K562 (cell line): ENCODE measurements around the gene TP53RK. TPM values are rescaled to one million over a fixed set of nuclear protein-coding genes. Genes with fewer than 3 reads are reported as not detected.

ENCODE experiments used
- CHD2 ChIP-seq: IDR thresholded peaks from 2 replicates; pipeline ENCODE4 v1.6.1; 2011; ENCODE audit warnings: low read depth, low read length
- ELF2 ChIP-seq: fragments of 250-450 bp; sonication (Bioruptor Pico); IDR thresholded peaks from 2 replicates; pipeline ENCODE4 v1.5.0; 2021; ENCODE audit warnings: mild to moderate bottlenecking
- HNRNPL ChIP-seq: fragments of 200-400 bp; formaldehyde crosslinking; IDR thresholded peaks from 2 replicates; pipeline ENCODE4 v1.6.1; 2017; ENCODE audit warnings: low read depth, mild to moderate bottlenecking, low read length
- IRF1 ChIP-seq: sonication (generic); formaldehyde crosslinking; IDR thresholded peaks from 2 replicates; pipeline ENCODE4 v1.8.0; 2022; ENCODE audit warnings: missing genetic modification reagents, mild to moderate bottlenecking, borderline replicate concordance
- IRF9 ChIP-seq: fragments of 450-650 bp; IDR thresholded peaks from 2 replicates; pipeline ENCODE4 v1.6.1; 2016; ENCODE audit warnings: missing biosample characterization, missing genetic modification characterization
- KLF6 ChIP-seq: fragments of 250-450 bp; sonication (Bioruptor Pico); IDR thresholded peaks from 2 replicates; pipeline ENCODE4 v1.4.0; 2020; ENCODE audit warnings: mild to moderate bottlenecking, moderate library complexity, borderline replicate concordance
- MIER1 ChIP-seq: fragments of 450-650 bp; IDR thresholded peaks from 2 replicates; pipeline ENCODE4 v1.6.1; 2016; ENCODE audit warnings: antibody characterized with exemption, mild to moderate bottlenecking, low read depth
- NCOA2 ChIP-seq, 2 experiments: fragments of 450-650 bp; IDR thresholded peaks; 2 replicates each; pipeline ENCODE4 v1.6.1; 2018; ENCODE audit warnings: mild to moderate bottlenecking in 2 of 2, moderate library complexity in 1 of 2; ENCODE audit not compliant: partially characterized antibody in 2 of 2
- RUNX1 ChIP-seq: sonication (generic); IDR thresholded peaks from 2 replicates; pipeline ENCODE4 v1.6.1; 2016; ENCODE audit warnings: antibody characterized with exemption, low read depth
- TBL1XR1 ChIP-seq, 2 experiments: IDR thresholded peaks; 2 replicates each; pipeline ENCODE4 v1.6.1; 2012; ENCODE audit warnings: improper control_type of control experiment in 2 of 2, low read length in 2 of 2, mild to moderate bottlenecking in 1 of 2
- TCF7L2 ChIP-seq: fragments of 150-350 bp; IDR thresholded peaks from 2 replicates; pipeline ENCODE4 v1.6.1; 2016; ENCODE audit warnings: low read depth, mild to moderate bottlenecking, low read length, moderate library complexity
- ZNF121 ChIP-seq: sonication (generic); formaldehyde crosslinking; conservative IDR thresholded peaks from 2 replicates; pipeline ENCODE4 v1.8.0; 2022; ENCODE audit warnings: missing genetic modification reagents
- ZNF197 ChIP-seq: fragments of 200-800 bp; sonication (Bioruptor generic); IDR thresholded peaks from 2 replicates; pipeline ENCODE4 v1.6.1; 2016; ENCODE audit warnings: low read depth, missing genetic modification characterization, missing compliant biosample characterization
- ZNF316 ChIP-seq: fragments of 450-650 bp; IDR thresholded peaks from 2 replicates; pipeline ENCODE4 v1.6.1; 2016
- polyA plus RNA-seq, 8 experiments: library from polyadenylated mRNA; depleted of rRNA in 4 of 8; stranded (reverse) in 5 of 8; unstranded in 3 of 8; fragments of >200 nt; fragmentation: Nextera tagmentation in 2 of 8; fragmentation: Illumina TruSeq in 1 of 8; extraction: Ambion mirVana in 2 of 8; extraction: Trizol in 1 of 8; gene quantifications; 2 replicates each; pipeline versions ENCODE4 v1.2.1 to v1.2.3, GENCODE V29; 2011 to 2014; ENCODE audit warnings: inconsistent platforms in 1 of 8, missing spikeins in 1 of 8
- total RNA-seq, 7 experiments: library from RNA; depleted of rRNA in 6 of 7; stranded (reverse); fragments of >200 nt in 6 of 7; fragmentation: Illumina TruSeq in 2 of 7; extraction: Trizol in 2 of 7; gene quantifications; 2 replicates each; pipeline versions ENCODE4 v1.2.1 to v1.2.3, GENCODE V29; 2011 to 2021; ENCODE audit warnings: low replicate concordance in 1 of 7
- TF ChIP-seq, protein P1 (sequence below): sonication (generic); formaldehyde crosslinking; IDR thresholded peaks from 2 replicates; pipeline ENCODE4 v1.8.0; 2022; ENCODE audit warnings: mild to moderate bottlenecking, missing genetic modification reagents, borderline replicate concordance
- TF ChIP-seq, protein P2 (sequence below): fragments of 450-650 bp; IDR thresholded peaks from 2 replicates; pipeline ENCODE4 v1.6.1; 2017; ENCODE audit warnings: antibody characterized with exemption, mild to moderate bottlenecking

Gene TP53RK
- total and polyA plus RNA-seq, 9 of the 15 experiments (the other 6 are each of a cell fraction or from before 2014, with no cell fraction given) = 2.9 to 43.5 (median 17.2) TPM

- TF ChIP-seq IRF9 = no peak
- TF ChIP-seq RUNX1 = no peak
- TF ChIP-seq NCOA2 (IDR thresholded peaks at IDR 0.05; ENCODE audit: partially characterized antibody in 2 of 2) = no peak
- TF ChIP-seq, protein P1, sequence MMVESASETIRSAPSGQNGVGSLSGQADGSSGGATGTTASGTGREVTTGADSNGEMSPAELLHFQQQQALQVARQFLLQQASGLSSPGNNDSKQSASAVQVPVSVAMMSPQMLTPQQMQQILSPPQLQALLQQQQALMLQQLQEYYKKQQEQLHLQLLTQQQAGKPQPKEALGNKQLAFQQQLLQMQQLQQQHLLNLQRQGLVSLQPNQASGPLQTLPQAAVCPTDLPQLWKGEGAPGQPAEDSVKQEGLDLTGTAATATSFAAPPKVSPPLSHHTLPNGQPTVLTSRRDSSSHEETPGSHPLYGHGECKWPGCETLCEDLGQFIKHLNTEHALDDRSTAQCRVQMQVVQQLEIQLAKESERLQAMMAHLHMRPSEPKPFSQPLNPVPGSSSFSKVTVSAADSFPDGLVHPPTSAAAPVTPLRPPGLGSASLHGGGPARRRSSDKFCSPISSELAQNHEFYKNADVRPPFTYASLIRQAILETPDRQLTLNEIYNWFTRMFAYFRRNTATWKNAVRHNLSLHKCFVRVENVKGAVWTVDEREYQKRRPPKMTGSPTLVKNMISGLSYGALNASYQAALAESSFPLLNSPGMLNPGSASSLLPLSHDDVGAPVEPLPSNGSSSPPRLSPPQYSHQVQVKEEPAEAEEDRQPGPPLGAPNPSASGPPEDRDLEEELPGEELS (CRISPR knock-in tag) = no peak
- TF ChIP-seq KLF6 (CRISPR knock-in tag) = peak; percentile 53; the same call in 1 of the 2 replicates
- no peak for TF ChIP-seq TCF7L2
- no peak for TF ChIP-seq ZNF197 (CRISPR knock-in tag)
- peak; percentile 36; the same call in 1 of the 2 replicates for TF ChIP-seq ZNF121 (CRISPR knock-in tag)
- TF ChIP-seq, protein P2, sequence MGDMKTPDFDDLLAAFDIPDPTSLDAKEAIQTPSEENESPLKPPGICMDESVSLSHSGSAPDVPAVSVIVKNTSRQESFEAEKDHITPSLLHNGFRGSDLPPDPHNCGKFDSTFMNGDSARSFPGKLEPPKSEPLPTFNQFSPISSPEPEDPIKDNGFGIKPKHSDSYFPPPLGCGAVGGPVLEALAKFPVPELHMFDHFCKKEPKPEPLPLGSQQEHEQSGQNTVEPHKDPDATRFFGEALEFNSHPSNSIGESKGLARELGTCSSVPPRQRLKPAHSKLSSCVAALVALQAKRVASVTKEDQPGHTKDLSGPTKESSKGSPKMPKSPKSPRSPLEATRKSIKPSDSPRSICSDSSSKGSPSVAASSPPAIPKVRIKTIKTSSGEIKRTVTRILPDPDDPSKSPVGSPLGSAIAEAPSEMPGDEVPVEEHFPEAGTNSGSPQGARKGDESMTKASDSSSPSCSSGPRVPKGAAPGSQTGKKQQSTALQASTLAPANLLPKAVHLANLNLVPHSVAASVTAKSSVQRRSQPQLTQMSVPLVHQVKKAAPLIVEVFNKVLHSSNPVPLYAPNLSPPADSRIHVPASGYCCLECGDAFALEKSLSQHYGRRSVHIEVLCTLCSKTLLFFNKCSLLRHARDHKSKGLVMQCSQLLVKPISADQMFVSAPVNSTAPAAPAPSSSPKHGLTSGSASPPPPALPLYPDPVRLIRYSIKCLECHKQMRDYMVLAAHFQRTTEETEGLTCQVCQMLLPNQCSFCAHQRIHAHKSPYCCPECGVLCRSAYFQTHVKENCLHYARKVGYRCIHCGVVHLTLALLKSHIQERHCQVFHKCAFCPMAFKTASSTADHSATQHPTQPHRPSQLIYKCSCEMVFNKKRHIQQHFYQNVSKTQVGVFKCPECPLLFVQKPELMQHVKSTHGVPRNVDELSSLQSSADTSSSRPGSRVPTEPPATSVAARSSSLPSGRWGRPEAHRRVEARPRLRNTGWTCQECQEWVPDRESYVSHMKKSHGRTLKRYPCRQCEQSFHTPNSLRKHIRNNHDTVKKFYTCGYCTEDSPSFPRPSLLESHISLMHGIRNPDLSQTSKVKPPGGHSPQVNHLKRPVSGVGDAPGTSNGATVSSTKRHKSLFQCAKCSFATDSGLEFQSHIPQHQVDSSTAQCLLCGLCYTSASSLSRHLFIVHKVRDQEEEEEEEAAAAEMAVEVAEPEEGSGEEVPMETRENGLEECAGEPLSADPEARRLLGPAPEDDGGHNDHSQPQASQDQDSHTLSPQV = peak; percentile 72; the same call in 1 of the 2 replicates
- TF ChIP-seq ELF2 = peak; percentile 86
- no peak for TF ChIP-seq TBL1XR1 (IDR thresholded peaks at IDR 0.05; ENCODE audit: low read length in 2 of 2)
- TF ChIP-seq HNRNPL = no peak
- TF ChIP-seq MIER1 = no peak
- TF ChIP-seq CHD2 = peak; percentile 98
- no peak for TF ChIP-seq ZNF316
- no peak for TF ChIP-seq IRF1 (CRISPR knock-in tag)
Observed at GRCh38 chr20:46683939-46684750, 5.1 kb downstream of the TP53RK start (continued).
